Gastroesophageal sphincter (tissue), 4 donors: ENCODE results near the gene EEF1A2. TPM values are rescaled to one million over a fixed set of nuclear protein-coding genes. Genes with fewer than 3 reads are reported as not detected.
A peak's percentile ranks its signal among the peaks of the same experiment; 100 is the strongest.

ENCODE experiments used
- ATAC-seq: fragments of 150-250 bp; one replicate; pipeline ENCODE4 v1.9.1; 2016; ENCODE audit warnings: mild to moderate bottlenecking, moderate library complexity
- H3K27ac ChIP-seq, 4 donors: fragments of 200-600 bp; sonication (generic) in 3 of 4; 1 replicate in 3 of 4; 2 replicates in 1 of 4; pipeline ENCODE4 v1.5.1; 2016 to 2019
- H3K27me3 ChIP-seq: fragments of 200-600 bp; sonication (generic); one replicate; pipeline ENCODE4 v1.5.1; 2019
- H3K36me3 ChIP-seq, 2 donors: fragments of 200-600 bp; sonication (generic); one replicate each; pipeline ENCODE4 v1.5.1; 2019; ENCODE audit warnings: control low read depth in 1 of 2
- H3K4me1 ChIP-seq, 3 donors: fragments of 200-600 bp; sonication (generic); 1 replicate in 2 of 3; 2 replicates in 1 of 3; pipeline ENCODE4 v1.5.1; 2016 to 2019; ENCODE audit warnings: control low read depth in 2 of 3
- H3K4me3 ChIP-seq, 2 donors: fragments of 200-600 bp; sonication (generic); one replicate each; pipeline ENCODE4 v1.5.1; 2019; ENCODE audit warnings: mild to moderate bottlenecking in 1 of 2, moderate library complexity in 1 of 2
- H3K9me3 ChIP-seq, 3 donors: fragments of 200-600 bp; sonication (generic); one replicate each; pipeline ENCODE4 v1.5.1; 2017 to 2019; ENCODE audit warnings: control low read depth in 2 of 3
- EP300 ChIP-seq: sonication (generic); formaldehyde crosslinking; IDR thresholded peaks from one replicate; pipeline ENCODE4 v1.6.1; 2017; ENCODE audit warnings: antibody characterized with exemption, mild to moderate bottlenecking
- POLR2A ChIP-seq, 2 donors: fragments of 450-650 bp; IDR thresholded peaks; one replicate each; pipeline ENCODE4 v1.6.1; 2017; ENCODE audit warnings: antibody characterized with exemption in 2 of 2, mild to moderate bottlenecking in 2 of 2, moderate library complexity in 1 of 2
- POLR2AphosphoS5 ChIP-seq: sonication (generic); formaldehyde crosslinking; IDR thresholded peaks from one replicate; pipeline ENCODE4 v1.6.1; 2017; ENCODE audit warnings: antibody characterized with exemption
- WGBS, 2 donors: methylation state at CpG; one replicate each; pipeline ENCODE4 v1.1.5; 2018; ENCODE audit warnings: low coverage in 1 of 2; 5-methylcytosine and 5-hydroxymethylcytosine counted together
- total RNA-seq, 4 donors: library from RNA; depleted of rRNA; stranded (reverse); fragments of >200 nt; gene quantifications; one replicate each; pipeline ENCODE4 v1.1.0, GENCODE V29; 2016
- TF ChIP-seq, protein P1 (sequence below), 4 experiments: fragments of 200-600 bp in 2 of 4; fragments of 450-650 bp in 2 of 4; sonication (generic) in 1 of 4; IDR thresholded peaks; one replicate each; pipeline ENCODE4 v1.5.1; 2017 to 2019; ENCODE audit warnings: antibody characterized with exemption in 4 of 4, mild to moderate bottlenecking in 2 of 4, moderate library complexity in 2 of 4

The EEF1A2 gene
- total RNA-seq, 4 donors from 2014 or later = 0.47 to 6.5 (median 3.4) TPM

DNA sequence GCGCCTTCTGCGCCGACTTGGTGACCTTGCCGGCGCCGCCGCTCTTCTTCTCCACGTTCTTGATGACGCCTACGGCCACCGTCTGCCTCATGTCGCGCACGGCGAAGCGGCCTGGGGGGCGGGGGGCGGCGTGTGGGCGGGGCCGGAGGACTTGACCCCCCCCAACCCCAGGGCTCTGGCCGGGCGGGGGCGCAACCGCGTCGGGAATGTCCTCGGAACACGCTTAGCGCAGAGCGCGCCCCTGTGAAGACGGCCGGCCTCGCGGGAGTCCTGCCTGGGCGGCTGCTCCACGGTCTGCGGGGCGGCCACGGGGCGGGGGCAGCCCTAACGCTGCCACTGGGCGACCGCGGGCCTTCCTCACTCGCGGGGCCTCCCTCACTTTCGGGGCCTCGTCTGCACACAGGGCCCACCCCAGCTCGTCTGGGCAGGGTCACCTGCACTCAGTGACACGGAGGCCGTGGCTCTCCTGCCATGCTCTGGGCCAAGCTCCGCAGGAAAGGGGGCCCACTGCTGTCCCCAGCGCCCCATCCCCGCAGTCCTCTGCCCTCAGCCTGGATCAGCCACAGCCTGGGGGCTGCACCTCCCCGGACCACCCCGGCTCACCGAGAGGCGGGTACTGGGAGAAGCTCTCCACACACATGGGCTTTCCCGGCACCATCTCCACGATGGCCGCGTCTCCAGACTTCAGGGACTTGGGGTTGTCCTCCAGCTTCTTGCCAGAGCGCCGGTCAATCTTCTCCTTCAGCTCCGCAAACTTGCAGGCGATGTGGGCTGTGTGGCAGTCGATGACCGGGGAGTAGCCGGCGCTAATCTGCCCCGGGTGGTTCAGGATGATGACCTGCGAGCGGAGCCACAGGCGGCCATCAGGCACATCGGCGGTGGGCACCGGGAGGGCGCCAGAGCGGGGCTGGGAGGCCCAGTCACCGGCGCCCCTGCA lies 10.3 kb downstream of the EEF1A2 start:
- no CpG with 5 or more reads among the region's 83 CpGs for whole genome bisulfite sequencing, 2 donors
- peaks cover 0 to 7% (median 0%) of the 10 kb centered on the region in 3 donors for H3K4me1 ChIP-seq
- peak; percentile 31 for ATAC-seq
- TF ChIP-seq, protein P1, sequence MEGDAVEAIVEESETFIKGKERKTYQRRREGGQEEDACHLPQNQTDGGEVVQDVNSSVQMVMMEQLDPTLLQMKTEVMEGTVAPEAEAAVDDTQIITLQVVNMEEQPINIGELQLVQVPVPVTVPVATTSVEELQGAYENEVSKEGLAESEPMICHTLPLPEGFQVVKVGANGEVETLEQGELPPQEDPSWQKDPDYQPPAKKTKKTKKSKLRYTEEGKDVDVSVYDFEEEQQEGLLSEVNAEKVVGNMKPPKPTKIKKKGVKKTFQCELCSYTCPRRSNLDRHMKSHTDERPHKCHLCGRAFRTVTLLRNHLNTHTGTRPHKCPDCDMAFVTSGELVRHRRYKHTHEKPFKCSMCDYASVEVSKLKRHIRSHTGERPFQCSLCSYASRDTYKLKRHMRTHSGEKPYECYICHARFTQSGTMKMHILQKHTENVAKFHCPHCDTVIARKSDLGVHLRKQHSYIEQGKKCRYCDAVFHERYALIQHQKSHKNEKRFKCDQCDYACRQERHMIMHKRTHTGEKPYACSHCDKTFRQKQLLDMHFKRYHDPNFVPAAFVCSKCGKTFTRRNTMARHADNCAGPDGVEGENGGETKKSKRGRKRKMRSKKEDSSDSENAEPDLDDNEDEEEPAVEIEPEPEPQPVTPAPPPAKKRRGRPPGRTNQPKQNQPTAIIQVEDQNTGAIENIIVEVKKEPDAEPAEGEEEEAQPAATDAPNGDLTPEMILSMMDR (IDR thresholded peaks at IDR 0.05) = no peak
- no peak for TF ChIP-seq POLR2AphosphoS5
- TF ChIP-seq EP300 = no peak
- TF ChIP-seq POLR2A (IDR thresholded peaks at IDR 0.05) = no peak
- no peak overlapping the region for H3K4me3 ChIP-seq
- H3K9me3 ChIP-seq = peaks cover 0 to 8% (median 0%) of the 10 kb centered on the region in 3 donors
- H3K36me3 ChIP-seq = no peaks in the 10 kb centered on the region
- no peak overlapping the region for H3K27ac ChIP-seq
- peaks cover 80% of the 10 kb centered on the region for H3K27me3 ChIP-seq

DNA sequence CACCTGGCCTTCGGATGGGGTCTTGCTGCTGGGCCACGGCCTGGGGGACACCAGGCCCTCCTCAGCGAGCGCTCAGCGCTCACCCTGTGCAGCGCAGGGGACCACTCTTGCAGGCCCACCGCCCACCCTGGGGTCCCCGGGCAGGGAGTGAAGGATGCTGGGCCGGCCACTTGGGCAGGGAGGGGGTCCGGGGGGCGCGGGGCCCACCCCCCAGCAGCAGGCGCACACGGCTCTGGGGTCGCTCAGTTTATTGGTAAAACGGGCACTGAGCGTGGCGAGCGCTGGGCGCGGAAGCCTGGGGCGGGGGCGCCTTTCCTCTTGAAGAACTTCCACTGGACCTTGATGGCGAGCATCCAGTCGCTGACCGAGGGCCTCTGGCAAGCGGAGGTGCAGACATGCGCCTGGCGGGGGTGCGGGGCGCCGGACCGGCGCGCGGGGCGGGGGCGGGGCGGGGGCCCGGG lies 11.1 kb downstream of the EEF1A2 start:
- peaks cover 87% of the 10 kb centered on the region for H3K27me3 ChIP-seq
- ATAC-seq = no peak
- WGBS, 2 donors = no CpG with 5 or more reads among the region's 40 CpGs

DNA sequence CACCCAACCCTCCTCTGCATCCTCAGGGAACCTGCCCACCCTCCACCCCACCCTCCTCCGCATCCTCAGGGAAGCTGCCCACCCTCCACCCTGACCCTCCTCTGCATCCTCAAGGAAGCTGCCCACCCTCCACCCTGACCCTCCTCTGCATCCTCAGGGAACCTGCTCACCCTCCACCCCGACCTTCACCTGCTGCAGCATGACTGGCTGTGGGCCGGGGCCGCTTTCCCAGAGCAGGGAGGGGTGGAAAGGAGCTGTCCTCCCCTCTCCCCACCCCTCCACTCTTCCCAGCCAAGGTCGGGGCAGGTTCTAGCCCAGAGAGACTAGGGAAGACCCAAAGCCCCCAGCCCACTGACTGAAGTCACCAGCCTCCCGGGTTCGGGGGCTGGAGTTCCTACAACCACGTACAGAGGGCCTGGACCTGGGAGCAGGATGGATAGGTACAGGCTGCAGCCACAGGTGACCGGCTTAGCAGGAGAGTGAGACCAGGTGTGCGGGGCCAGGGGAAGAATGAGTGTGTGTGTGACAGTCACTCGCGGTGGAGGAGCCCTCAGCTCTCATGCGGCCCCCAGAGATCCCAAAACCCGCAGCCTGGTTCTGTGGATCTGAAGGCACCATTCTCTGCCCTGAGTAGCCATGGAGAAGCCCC lies 11.6 kb downstream of the EEF1A2 start:
- no peak overlapping the region for H3K4me3 ChIP-seq
- H3K4me1 ChIP-seq = peaks cover 0 to 7% (median 0%) of the 10 kb centered on the region in 3 donors
- WGBS, 2 donors = 56% methylated on average over 5 to 6 of the region's 14 CpGs
- no peaks in the 10 kb centered on the region for H3K36me3 ChIP-seq
- peaks cover 0 to 8% (median 0%) of the 10 kb centered on the region in 3 donors for H3K9me3 ChIP-seq
- peaks cover 93% of the 10 kb centered on the region for H3K27me3 ChIP-seq
- no peak overlapping the region for H3K27ac ChIP-seq
- TF ChIP-seq EP300 (no peak), POLR2A (IDR thresholded peaks at IDR 0.05) (no peak), POLR2AphosphoS5 (no peak)
- TF ChIP-seq, protein P1 (IDR thresholded peaks at IDR 0.05) = no peak
- no peak for ATAC-seq

More for the DNA sequence above, 11.1 kb downstream of the EEF1A2 start:
- Histone ChIP-seq H3K9me3 (peaks cover 0 to 8% (median 0%) of the 10 kb centered on the region in 3 donors), H3K27ac (no peak overlapping the region), H3K4me1 (peaks cover 0 to 7% (median 0%) of the 10 kb centered on the region in 3 donors), H3K36me3 (no peaks in the 10 kb centered on the region), H3K4me3 (no peak overlapping the region)
- no peak for TF ChIP-seq EP300
- TF ChIP-seq, protein P1 (IDR thresholded peaks at IDR 0.05) = no peak
- no peak for TF ChIP-seq POLR2AphosphoS5

DNA sequence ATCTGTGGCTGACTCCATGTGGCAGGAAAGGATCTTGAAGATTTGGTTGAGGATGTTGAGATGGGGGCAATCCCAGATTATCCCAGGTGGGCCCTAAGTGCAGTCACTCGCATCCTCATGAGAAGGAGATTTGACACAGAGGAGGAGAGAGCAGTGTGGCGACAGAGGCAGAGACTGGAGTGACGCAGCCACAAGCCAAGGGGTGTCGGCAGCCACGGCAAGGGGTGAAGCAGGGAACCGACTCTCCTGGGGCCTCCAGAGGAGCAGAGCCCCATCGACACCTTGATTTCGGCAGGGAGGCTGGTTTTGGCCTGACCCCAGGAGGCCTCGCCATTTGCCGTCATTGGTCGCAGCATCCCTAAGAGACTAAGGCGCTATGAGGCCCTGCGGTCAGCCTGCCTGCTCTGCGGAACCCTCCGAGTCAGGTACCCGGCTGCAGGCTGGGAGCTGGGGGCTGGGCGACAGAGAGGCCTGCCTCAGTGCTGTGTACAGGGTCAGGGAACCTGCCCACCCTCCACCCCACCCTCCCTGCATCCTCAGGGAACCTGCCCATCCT lies 12.5 kb downstream of the EEF1A2 start:
- H3K27me3 ChIP-seq = peaks cover 100% of the 10 kb centered on the region
- 91% methylated on average over 10 of the region's 17 CpGs; no CpG with 5 or more reads in 1 of the 2 donors for WGBS, 2 donors
- peaks cover 0 to 8% (median 0%) of the 10 kb centered on the region in 3 donors for H3K9me3 ChIP-seq
- no peak for ATAC-seq
- H3K4me3 ChIP-seq = no peak overlapping the region
- no peak for TF ChIP-seq EP300
- TF ChIP-seq POLR2A (IDR thresholded peaks at IDR 0.05) = no peak
- TF ChIP-seq POLR2AphosphoS5 = no peak
- TF ChIP-seq, protein P1 (IDR thresholded peaks at IDR 0.05) = no peak
- no peak overlapping the region for H3K27ac ChIP-seq
- H3K4me1 ChIP-seq = peaks cover 0 to 7% (median 0%) of the 10 kb centered on the region in 3 donors
- H3K36me3 ChIP-seq = no peaks in the 10 kb centered on the region
